HG02884 (cell line): Measurements from ENCODE around the gene SPOCK1.

Experiments
- ATAC-seq: cut with Tn5 transposase; IDR thresholded peaks from one replicate; pipeline ENCODE4 v1.9.1; 2021; ENCODE audit warnings: mild to moderate bottlenecking, moderate library complexity; ENCODE audit not compliant: unreplicated experiment

Gene SPOCK1

GRCh38 chr5:137134920-137135532, 364.1 kb downstream of the SPOCK1 start:
- no peak for ATAC-seq

- ATAC-seq = no peak
Observed at GRCh38 chr5:137129886-137130680, 369.0 kb downstream of the SPOCK1 start.

GRCh38 chr5:137128012-137128411, 371.1 kb downstream of the SPOCK1 start:
- ATAC-seq = no peak

GRCh38 chr5:137126829-137127228, 372.3 kb downstream of the SPOCK1 start:
- no peak for ATAC-seq

DNA sequence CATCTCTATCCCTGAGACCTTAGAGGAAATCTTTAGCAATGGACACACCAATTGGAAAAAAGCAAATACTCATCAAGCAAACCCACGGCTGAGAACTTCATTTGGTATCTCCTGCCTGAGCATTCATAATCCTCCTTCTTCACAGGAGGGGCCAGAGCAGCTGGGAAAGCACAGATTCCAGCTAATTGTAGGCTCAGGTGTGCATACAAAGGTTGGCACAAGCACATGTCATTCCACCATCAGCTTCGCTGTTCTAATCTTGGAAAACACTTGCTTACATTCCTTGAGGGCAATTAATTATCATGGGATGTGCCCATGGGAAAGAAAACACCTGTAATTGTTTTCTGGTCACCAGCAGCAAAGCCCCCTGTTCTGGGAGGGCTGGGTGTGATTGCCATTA, 376.6 kb downstream of the SPOCK1 start:
- ATAC-seq = no peak

GRCh38 chr5:137122075-137122474, 377.1 kb downstream of the SPOCK1 start:
- ATAC-seq = no peak

- no peak for ATAC-seq
Observed at GRCh38 chr5:137119321-137119720, 379.8 kb downstream of the SPOCK1 start.

DNA sequence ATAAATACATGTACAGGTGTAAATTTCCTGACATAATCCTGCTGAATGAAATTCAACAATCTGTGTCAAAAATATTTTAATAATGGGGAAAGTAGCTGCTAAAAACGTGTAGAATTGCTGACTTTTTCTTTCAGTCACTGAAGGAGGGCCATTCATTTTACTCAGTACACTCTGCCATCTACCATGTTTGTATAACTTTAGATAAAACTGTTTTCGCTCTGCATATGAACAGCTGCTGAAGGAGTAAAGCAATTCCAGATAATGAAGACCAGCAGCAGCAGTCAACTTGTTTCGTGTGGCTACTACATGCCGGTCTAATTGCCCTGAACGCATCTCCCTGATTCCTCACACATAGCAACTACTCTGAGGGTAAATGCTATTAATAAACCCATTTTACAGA, 380.5 kb downstream of the SPOCK1 start:
- ATAC-seq = no peak

GRCh38 chr5:137115152-137115551, 384.0 kb downstream of the SPOCK1 start:
- no peak for ATAC-seq

GRCh38 chr5:137114529-137114928, 384.6 kb downstream of the SPOCK1 start:
- no peak for ATAC-seq

DNA sequence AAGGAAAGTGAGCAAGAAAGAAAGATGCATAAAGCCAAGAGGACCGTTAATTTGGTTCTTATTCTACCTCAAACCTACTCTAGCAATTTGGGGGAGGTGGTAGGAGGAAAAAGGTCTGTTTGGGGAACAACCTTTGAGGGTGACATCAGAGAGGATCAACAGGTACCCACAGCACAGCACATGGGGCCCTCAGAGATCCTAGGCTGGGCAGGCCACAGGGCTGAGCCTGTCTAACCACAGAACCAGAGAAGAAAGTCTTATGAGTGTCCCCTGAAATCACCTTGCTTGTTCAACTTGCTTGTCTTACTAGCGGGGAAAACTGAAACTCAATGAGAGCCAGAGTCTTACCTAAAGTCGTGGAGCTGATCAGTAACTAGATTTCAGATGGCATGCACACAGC, 385.2 kb downstream of the SPOCK1 start:
- no peak for ATAC-seq

DNA sequence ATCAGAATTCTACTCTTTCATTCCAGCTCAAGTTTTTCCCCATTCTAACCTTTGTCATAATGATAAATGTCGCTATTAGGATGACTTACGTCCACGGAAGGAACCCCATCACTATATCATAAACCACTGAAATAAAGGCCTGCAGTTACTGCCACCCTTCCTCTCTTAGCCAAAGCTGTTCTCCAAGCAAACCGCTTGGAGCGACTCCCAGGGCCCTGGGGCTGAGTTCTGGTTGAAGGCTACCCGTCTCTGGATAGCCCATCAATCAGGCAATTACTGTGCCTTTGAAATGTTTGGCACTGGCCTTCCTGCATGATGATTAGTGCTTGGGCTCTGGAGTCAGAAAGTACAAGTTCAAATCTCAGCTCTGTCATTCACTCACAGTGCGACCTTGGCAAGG, 386.0 kb downstream of the SPOCK1 start:
- no peak for ATAC-seq

GRCh38 chr5:137105351-137106035, 393.6 kb downstream of the SPOCK1 start:
- ATAC-seq = no peak

DNA sequence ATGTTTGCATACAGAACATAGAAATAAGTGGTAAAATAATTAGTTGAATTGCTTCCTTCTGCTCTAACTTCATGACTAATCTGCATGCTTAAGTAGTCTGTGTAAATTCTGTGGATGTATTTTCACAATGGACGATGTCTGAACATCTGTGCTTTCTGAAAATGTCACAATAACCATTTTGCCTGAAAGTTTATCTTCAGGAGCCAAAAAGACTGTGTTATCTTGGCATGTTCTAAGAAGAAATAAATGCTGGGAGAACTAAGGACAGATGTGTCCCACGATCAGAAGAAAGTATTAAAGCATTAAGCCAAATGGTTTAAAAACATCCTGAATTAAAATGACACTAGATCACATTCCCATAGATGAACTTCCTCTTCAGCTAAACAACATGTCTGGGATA, 397.6 kb downstream of the SPOCK1 start:
- no peak for ATAC-seq

- ATAC-seq = no peak
Observed at GRCh38 chr5:137099651-137100050, 399.5 kb downstream of the SPOCK1 start.

GRCh38 chr5:137098663-137099062, 400.5 kb downstream of the SPOCK1 start:
- ATAC-seq = no peak

- ATAC-seq = no peak
Observed at GRCh38 chr5:137098238-137098637, 400.9 kb downstream of the SPOCK1 start.

DNA sequence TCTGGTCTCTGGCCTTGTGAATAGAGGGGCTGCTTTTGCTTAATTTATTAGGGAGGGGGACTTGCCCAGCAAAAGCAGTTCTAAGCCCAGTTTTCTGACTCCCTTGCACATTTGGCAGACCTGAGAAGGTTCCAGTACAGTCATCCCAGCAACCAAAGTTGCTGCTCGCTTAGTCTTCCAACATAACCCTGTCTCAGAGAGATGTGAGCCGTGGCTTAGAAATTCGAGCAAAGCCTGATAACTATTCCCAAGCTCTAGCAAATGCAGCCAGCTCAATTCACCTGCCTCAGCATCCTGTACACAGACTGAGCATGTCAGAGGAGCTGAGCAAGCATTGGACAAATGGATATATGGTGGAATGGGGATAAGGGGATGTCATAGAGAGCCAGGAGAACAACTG, 401.9 kb downstream of the SPOCK1 start:
- ATAC-seq = no peak

- ATAC-seq = no peak
Observed at GRCh38 chr5:137096149-137097103, 402.7 kb downstream of the SPOCK1 start.

DNA sequence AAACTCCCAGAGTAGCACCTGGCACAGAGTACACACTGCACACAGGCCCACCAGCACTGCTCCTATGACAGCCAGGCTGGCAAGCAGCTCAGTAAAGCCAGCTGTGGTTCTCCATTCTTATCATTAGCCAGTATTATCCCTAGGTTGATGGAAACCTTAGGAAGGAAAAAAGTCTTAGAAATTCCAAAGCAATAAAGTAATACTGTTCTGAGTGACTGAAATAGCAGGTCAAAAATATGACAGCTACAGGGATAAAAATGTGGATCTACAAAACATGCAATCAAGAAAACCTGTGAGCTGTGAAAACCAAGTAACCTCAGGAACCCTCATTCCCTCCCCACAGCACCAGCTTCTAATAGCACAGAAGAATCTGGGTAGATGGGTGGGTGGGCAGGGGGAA, 403.5 kb downstream of the SPOCK1 start:
- ATAC-seq = no peak

- ATAC-seq = no peak
Observed at GRCh38 chr5:137092831-137093230, 406.3 kb downstream of the SPOCK1 start.
